SIG-M5 treated with dmso at 0.1 percent for 504 hours (cell line): ENCODE measurements around the gene NEO1.

Experiments
- DNase-seq: peaks from one replicate; lab custom pipeline; 2025; ENCODE audit not compliant: unreplicated experiment; lab: John Stamatoyannopoulos, UW

The NEO1 gene

DNA sequence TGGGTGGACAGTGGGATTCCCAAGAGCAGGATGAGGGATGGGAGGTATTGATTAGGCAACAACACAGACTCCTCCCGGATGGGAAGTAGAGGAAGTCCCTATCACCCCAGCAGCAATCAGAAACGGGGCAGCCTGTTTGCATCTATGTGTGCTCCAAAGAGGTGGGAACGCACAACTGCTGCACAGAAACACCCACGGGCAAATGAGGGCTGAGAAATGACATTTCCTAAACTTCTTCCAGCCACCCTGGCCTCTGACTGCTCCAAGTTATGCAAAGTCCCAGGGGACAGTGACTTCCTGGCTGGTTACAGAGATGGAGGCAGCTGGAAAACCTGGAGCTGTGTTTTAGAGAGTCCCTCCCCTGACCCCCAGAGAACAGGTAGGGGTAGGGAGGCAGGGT, 273.9 kb downstream of the NEO1 start:
- no peak for DNase-seq

GRCh38 chr15:73328149-73328820, 276.0 kb downstream of the NEO1 start:
- no peak for DNase-seq

DNA sequence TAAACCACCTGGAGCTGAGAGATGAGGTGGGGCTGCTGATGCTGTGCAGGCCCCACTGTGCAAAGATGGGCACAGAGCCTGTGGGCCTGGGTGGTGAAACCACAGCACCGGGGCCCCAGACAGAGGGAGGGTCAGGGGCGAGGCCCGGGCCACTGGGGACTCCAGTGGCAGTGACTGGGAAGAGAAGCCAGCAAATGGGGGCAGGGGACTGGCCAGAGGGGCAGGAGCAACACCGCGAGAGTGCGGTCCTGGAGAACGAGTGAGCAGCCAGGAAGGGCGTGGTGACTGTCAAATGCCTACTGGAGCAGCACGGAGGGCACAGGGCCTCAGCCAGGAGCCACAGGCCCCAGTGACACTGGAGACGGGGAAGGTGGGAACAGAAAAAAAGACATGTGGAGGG, 276.7 kb downstream of the NEO1 start:
- DNase-seq = no peak

DNA sequence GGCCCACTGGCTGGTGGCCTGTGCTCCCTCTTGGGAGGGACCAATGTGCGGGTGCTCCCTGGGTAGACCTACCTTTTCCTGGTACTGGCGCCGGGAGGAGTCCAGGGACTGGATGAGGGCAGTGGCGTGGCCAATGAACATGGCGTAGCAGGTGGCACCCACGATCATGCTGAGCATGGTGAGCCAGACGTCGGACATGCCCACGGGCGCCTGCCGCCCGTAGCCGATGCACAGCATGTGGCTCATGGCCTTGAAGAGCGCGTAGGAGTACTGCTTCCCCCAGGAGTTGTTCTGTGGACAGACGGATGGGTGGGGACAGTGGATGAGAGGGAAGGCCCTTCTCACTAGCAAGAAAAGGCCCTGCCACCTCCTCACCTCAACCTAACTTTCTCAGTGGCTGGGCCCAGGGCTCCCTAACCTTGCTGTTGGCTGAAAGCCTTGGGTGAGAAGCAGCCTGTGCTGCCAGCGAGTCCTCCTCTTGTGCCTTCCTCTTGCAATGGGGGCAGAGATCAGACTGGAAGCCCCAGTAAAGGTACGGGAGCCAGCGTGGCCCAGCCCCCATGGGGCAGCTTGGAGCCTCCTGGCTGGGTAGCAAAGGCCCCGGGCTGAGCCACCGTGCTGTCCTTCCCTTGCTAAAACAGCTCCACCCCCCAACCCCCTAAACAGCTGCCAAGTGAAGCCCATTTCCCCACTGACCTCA, 277.4 kb downstream of the NEO1 start:
- DNase-seq = no peak

- DNase-seq = no peak
Observed at GRCh38 chr15:73330206-73331051, 278.2 kb downstream of the NEO1 start.

GRCh38 chr15:73331501-73331900, 279.2 kb downstream of the NEO1 start:
- DNase-seq = no peak

DNA sequence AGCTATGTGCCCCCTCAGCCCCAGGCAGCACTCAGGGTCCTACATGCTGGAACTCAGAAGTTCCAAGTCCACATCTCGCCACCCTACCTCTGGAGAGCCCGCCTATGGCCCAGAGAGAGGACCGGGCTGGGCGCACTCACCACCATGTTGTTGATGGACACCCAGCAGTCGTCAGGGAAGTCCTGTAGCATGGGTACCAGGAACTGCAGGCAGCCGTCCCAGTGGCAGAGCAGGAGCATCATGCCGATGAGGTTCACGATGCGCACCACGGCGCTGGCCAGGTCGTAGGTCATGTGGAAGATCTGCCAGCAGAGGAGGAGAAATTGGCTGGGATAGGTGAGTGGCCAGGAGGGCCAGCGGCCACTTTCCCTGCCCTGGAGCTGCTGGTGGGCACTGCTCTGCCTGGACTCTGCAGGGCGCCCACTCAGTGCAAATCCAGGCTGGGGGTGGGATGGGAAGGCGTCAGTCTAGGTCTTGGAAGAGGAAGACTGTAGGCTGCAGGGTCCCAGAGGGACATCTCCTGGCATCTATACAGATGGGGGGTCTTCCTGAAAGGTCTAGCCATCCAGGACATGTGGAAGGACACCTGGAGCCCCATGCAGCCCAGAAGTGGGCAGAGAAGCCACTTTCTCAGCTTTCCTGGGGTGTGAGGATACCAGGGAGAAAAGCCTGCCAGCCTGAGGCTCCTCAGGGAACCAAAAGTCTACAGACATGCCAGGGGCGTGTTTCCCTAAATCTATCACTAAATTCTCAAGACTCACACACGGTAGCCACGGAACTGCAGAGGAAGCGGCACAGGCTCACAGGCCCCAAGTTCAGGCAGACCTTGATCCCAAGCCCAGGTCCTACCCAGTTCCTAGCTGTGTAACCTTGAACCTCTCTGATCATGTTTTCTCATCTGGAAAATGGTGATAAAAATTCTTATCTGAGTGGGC, 280.0 kb downstream of the NEO1 start:
- no peak for DNase-seq

DNA sequence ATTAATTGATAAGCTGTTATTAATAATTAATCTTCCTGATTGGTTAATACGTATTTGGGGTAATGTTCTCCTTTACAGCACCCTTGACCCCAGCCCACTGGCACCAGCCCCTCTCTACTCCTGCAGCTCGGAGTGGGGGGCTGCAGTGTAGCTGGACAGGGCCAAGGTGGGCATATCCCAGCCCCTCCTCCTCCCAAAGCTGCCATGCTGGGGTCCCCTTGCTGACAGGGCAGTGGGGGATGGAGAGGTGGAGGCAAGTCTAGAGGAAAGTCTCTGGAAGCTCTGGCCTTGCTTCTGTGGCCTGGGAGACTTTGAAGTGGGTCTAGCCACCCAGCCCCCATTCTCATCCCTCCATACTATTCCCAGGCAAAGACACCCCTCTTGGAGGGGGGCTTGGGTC, 280.7 kb downstream of the NEO1 start:
- no peak for DNase-seq

DNA sequence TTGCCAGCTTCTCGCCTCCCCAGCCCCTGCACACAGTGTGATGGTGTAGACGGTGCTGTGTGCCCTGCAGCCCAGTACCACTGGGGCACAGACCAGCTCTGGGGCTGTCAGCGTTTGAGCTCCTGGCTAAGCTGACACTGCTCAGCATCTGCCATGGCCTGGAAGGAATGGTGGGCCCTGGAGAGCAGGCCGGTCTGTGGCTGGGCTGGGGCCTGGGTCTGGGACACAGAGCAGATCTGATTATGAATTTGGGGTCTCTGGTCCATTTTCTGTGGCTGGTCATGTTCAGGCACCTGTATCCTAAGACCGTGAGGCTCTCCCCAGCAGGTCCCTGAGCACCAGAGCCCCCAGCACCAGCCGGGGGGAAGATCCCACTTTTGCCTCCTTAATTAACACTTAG, 281.8 kb downstream of the NEO1 start:
- no peak for DNase-seq

DNA sequence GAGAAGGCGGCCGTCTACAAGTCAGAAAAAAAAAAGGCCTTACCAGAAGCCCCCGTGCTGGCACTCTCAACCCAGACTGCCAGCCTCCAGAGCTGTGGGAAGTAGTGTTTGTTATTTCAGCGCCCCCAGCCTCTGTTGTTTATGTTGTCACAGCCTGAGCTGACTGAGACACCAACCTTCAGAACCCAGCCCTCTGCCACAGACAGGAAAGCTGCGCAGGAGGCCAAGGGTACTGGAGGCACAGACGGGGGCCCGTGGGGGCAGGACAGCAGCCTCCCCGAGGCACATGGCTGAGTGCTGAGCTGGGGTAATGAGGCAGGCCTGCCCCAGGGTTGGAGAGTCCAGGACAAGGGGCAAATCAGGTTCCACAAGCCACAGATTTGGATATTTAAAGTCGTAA, 282.8 kb downstream of the NEO1 start:
- DNase-seq = no peak

- DNase-seq = no peak
Observed at GRCh38 chr15:73335471-73335870, 283.2 kb downstream of the NEO1 start.

DNA sequence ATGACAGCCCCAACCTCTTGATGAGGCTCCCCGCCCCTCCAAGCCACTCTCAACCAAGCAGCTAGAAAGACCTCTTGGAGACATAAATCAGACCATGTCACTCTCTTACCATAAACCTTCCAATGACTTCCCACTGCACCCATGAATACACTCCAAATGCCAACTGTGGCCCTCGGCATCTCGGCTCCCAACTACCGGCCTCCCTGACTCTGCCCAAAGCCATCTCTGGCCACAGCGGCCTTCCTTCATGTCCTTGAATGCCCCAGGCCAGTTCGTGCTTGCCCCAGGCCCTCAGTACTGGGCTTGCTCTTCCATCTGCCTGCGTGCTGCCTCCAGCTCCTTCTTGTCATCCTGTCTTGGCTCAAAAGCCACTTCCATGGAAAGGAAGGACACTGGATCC, 284.5 kb downstream of the NEO1 start:
- DNase-seq = no peak

DNA sequence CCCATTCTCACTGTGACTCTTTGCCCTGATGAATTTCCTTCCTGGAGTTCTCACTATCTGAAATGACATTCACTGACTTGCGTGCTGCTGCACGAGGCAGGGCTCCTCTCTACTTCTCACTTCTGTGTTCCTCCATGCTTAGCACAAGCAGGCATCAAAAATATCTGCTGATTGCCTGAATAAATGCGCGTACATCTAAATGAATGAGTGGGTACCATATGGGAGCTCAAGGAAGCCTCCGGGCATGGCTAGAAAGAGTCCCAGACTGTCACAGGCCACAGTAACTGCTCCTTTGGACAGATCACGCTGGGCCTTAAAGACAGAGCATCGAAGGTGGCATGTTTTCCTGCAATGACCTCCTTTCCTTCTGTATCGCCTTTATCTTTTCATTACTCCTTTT, 284.9 kb downstream of the NEO1 start:
- DNase-seq = no peak

- no peak for DNase-seq
Observed at GRCh38 chr15:73338058-73338457, 285.8 kb downstream of the NEO1 start.

DNA sequence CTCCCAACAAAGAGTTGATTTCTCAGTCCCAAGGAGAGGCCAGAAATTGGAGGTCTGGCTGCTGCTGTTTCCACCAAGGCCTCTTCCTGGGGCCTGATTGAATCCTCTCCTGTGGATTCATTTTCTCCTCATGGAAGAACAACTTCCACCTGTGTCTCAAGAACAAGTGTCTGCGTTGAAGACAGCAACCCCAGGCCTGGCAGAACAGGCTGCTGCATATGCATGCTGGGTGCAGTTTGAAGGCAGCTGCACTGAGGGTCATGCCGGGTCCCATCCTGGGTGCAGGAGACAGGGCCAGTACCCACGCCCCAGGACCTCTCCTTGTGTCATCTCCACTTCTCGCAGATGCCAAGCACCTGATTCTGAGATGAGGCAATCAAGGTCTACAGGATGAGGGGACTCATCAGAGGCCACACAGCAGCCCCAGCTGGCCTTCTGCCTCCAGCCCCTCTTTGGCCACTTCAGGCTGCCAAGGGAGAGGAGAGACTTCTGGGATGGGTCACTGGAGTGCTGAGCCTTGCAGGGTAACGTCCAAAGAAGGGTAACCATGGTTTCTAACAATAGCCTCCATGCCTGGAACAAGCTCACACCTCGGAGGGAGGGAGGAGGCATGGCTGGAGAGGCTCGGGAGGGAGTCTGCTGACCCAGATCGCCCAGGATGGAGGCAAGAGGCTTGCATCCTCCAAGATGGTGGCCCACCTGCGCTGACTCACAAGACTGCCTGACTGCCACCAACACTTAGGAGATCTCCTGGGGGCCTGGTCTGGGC, 286.5 kb downstream of the NEO1 start:
- no peak for DNase-seq

GRCh38 chr15:73340502-73341192, 288.4 kb downstream of the NEO1 start:
- DNase-seq = no peak

GRCh38 chr15:73341886-73342600, 289.8 kb downstream of the NEO1 start:
- no peak for DNase-seq

DNA sequence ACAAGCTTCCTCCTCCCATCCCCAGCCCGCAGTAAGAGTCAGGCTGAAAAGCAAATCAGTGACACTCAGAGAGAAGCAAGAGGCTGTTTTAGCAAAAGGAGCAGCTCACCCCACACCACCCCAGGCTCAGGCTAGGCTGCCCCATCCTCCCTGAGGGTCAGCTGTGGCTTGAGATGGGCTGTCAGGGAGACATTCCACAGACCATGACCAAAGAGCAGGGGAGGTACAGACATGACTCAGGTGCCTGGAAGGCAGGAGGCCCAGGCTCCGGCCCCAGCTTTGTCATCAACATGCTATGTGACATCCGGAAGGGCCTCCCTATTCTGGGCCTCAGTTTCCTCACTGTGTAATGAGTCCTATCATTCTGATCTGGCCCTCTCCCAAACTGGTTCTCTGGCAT, 291.8 kb downstream of the NEO1 start:
- no peak for DNase-seq

DNA sequence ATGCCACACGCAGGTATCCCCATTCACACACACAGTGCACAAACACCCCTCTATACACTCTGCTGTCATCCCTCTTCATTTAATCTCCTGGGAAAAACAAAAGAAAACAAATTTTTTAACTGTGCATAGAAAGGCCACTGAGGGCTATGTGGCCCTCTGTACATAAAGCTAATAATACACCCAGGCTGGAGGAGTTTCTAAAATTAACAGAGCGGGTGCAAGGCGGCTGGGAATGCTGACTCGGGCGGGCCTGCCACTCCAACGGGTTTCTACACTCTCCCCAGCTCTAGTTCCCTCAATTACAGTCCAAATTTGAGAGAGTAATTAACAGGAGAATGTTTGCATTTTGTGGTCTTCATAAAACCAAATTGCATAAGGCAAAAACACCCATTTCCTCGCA, 293.4 kb downstream of the NEO1 start:
- DNase-seq = no peak
